DOHH2 (cell line): ENCODE results near the gene DIS3L2.

Source experiments
- H3F3A ChIP-seq: fragments of 200-600 bp; sonication (generic), shearing (Covaris generic); 2 replicates; pipeline ENCODE4 v1.6.0; 2016; ENCODE audit warnings: antibody characterized with exemption, mild to moderate bottlenecking; ENCODE audit not compliant: control insufficient read depth, insufficient read depth
- H3K27ac ChIP-seq: fragments of 200-600 bp; sonication (generic); 2 replicates; pipeline ENCODE4 v1.5.1; 2014; ENCODE audit warnings: low read depth, mild to moderate bottlenecking, low read length, moderate library complexity
- H3K27me3 ChIP-seq: fragments of 200-600 bp; sonication (generic); 2 replicates; pipeline ENCODE4 v1.6.1; 2014; ENCODE audit warnings: mild to moderate bottlenecking, low read length, mixed read lengths; ENCODE audit not compliant: control insufficient read depth
- H3K36me3 ChIP-seq: fragments of 200-600 bp; sonication (generic); 2 replicates; pipeline ENCODE4 v1.6.1; 2014; ENCODE audit warnings: mild to moderate bottlenecking, low read length, moderate library complexity, mixed read lengths; ENCODE audit not compliant: control insufficient read depth
- H3K4me1 ChIP-seq: fragments of 200-600 bp; sonication (generic); 2 replicates; pipeline ENCODE4 v1.6.1; 2014; ENCODE audit warnings: mild to moderate bottlenecking, low read length, mixed read lengths; ENCODE audit not compliant: control insufficient read depth
- H3K4me2 ChIP-seq: fragments of 200-600 bp; sonication (generic); 2 replicates; pipeline ENCODE4 v1.6.0; 2014; ENCODE audit warnings: mild to moderate bottlenecking, low read length, moderate library complexity
- H3K4me3 ChIP-seq: fragments of 200-600 bp; sonication (generic); 2 replicates; pipeline ENCODE4 v1.5.1; 2014; ENCODE audit warnings: mild to moderate bottlenecking, low read length, mixed read lengths
- H3K79me2 ChIP-seq: fragments of 200-600 bp; sonication (generic); 2 replicates; pipeline ENCODE4 v1.6.1; 2014; ENCODE audit warnings: mild to moderate bottlenecking, low read length, mixed read lengths; ENCODE audit not compliant: control insufficient read depth
- H3K9me2 ChIP-seq: fragments of 200-600 bp; sonication (generic); replicated peaks from 2 replicates; pipeline ENCODE4 v1.6.1; 2014; ENCODE audit warnings: mild to moderate bottlenecking, low read length, mixed read lengths; ENCODE audit not compliant: control insufficient read depth
- H3K9me3 ChIP-seq: fragments of 200-600 bp; sonication (generic); 2 replicates; pipeline ENCODE4 v1.6.1; 2014; ENCODE audit warnings: antibody characterized with exemption, low read length, mixed read lengths; ENCODE audit not compliant: control insufficient read depth, insufficient read depth
- H4K20me1 ChIP-seq: fragments of 200-600 bp; sonication (generic); 2 replicates; pipeline ENCODE4 v1.6.0; 2014; ENCODE audit warnings: low read depth, mild to moderate bottlenecking, antibody characterized with exemption, low read length, moderate library complexity; ENCODE audit not compliant: control insufficient read depth, insufficient read depth
- CTCF ChIP-seq: fragments of 200-600 bp; sonication (generic); IDR thresholded peaks from one replicate; pipeline ENCODE4 v1.5.1; 2014; ENCODE audit warnings: antibody characterized with exemption, mild to moderate bottlenecking, low read depth, low read length; ENCODE audit not compliant: poor library complexity, severe bottlenecking
- EZH2phosphoT487 ChIP-seq: fragments of 200-600 bp; sonication (generic); IDR thresholded peaks from 2 replicates; pipeline ENCODE4 v1.6.1; 2017; ENCODE audit warnings: borderline replicate concordance, mild to moderate bottlenecking, antibody characterized with exemption, low read length, moderate library complexity, mixed read lengths

The DIS3L2 gene

GRCh38 chr2:232375164-232375563 is 413.7 kb downstream of the DIS3L2 start:
- Histone ChIP-seq H3F3A (no peaks in the 10 kb centered on the region), H3K27ac (no peak overlapping the region), H4K20me1 (no peaks in the 10 kb centered on the region), H3K27me3 (peaks cover 2% of the 10 kb centered on the region; the same call in 1 of the 2 replicates), H3K36me3 (no peaks in the 10 kb centered on the region), H3K9me2 (no peaks in the 10 kb centered on the region), H3K79me2 (no peaks in the 10 kb centered on the region), H3K4me3 (no peak overlapping the region), H3K9me3 (no peaks in the 10 kb centered on the region), H3K4me2 (no peak overlapping the region), H3K4me1 (peaks cover 8% of the 10 kb centered on the region)
- TF ChIP-seq EZH2phosphoT487 (no peak), CTCF (no peak)

GRCh38 chr2:232376260-232376659 is 414.7 kb downstream of the DIS3L2 start:
- no peaks in the 10 kb centered on the region for H3K9me3 ChIP-seq
- H3K4me1 ChIP-seq, result peaks cover 7% of the 10 kb centered on the region
- no peak for TF ChIP-seq EZH2phosphoT487
- no peak for TF ChIP-seq CTCF
- no peak overlapping the region for H3K27ac ChIP-seq
- H4K20me1 ChIP-seq, result no peaks in the 10 kb centered on the region
- H3K4me2 ChIP-seq, result no peak overlapping the region
- no peaks in the 10 kb centered on the region for H3K79me2 ChIP-seq
- H3K36me3 ChIP-seq, result no peaks in the 10 kb centered on the region
- H3K9me2 ChIP-seq, result no peaks in the 10 kb centered on the region
- H3K27me3 ChIP-seq, result peaks cover 2% of the 10 kb centered on the region; the same call in 1 of the 2 replicates
- no peak overlapping the region for H3K4me3 ChIP-seq
- no peaks in the 10 kb centered on the region for H3F3A ChIP-seq

GRCh38 chr2:232376713-232377112 is 415.2 kb downstream of the DIS3L2 start:
- TF ChIP-seq CTCF, result no peak
- no peak for TF ChIP-seq EZH2phosphoT487
- Histone ChIP-seq H3K9me3 (no peaks in the 10 kb centered on the region), H3F3A (no peaks in the 10 kb centered on the region), H3K4me2 (no peak overlapping the region), H3K4me1 (peaks cover 3% of the 10 kb centered on the region), H3K27ac (no peak overlapping the region), H3K79me2 (no peaks in the 10 kb centered on the region), H3K27me3 (peaks cover 2% of the 10 kb centered on the region; the same call in 1 of the 2 replicates), H3K36me3 (no peaks in the 10 kb centered on the region), H3K4me3 (no peak overlapping the region), H3K9me2 (no peaks in the 10 kb centered on the region), H4K20me1 (no peaks in the 10 kb centered on the region)
